Measurements from ENCODE around the gene SERPINH1. TPM values are rescaled to one million over a fixed set of nuclear protein-coding genes. Genes with fewer than 3 reads are reported as not detected.

SERPINH1 gene
- total and polyA plus RNA-seq, 2 of the 13 experiments (the other 11 are each of a cell fraction or from before 2014, with no cell fraction given) = 83.6 to 83.8 TPM

- TF ChIP-seq ZXDC (CRISPR knock-in tag; IDR thresholded peaks at IDR 0.05) = no peak
- TF ChIP-seq YY1 (IDR thresholded peaks at IDR 0.05; ENCODE audit: insufficient read depth, insufficient replicate concordance, low read depth, low read length) = peak; percentile 26
- no peak for TF ChIP-seq ZNF3 (CRISPR knock-in tag; IDR thresholded peaks at IDR 0.05)
- no peak for TF ChIP-seq KIAA2018 (CRISPR knock-in tag; IDR thresholded peaks at IDR 0.05; ENCODE audit: borderline replicate concordance)
- TF ChIP-seq ZBTB26 (CRISPR knock-in tag; IDR thresholded peaks at IDR 0.05; ENCODE audit: borderline replicate concordance) = no peak
- TF ChIP-seq SMC3 (IDR thresholded peaks at IDR 0.05; ENCODE audit: low read length) = peak; percentile 61
- TF ChIP-seq SKI (IDR thresholded peaks at IDR 0.05; ENCODE audit: partially characterized antibody) = no peak
- TF ChIP-seq HNF4G (IDR thresholded peaks at IDR 0.05; ENCODE audit: borderline replicate concordance, low read depth, low read length) = no peak
- no peak for TF ChIP-seq HNF4G (CRISPR knock-in tag; IDR thresholded peaks at IDR 0.05; ENCODE audit: borderline replicate concordance, low read depth)
- TF ChIP-seq BRD4 (CRISPR knock-in tag; IDR thresholded peaks at IDR 0.05) = no peak
- TF ChIP-seq XRCC5 (optimal IDR thresholded peaks at IDR 0.05; ENCODE audit: low read length) = peak; percentile 46
- no peak for TF ChIP-seq TOE1 (CRISPR knock-in tag; IDR thresholded peaks at IDR 0.05)
- 0 out of 2 replicates have a peak, but pooled peaks have one; percentile 34 for TF ChIP-seq PRDM10 (CRISPR knock-in tag; IDR thresholded peaks at IDR 0.05; ENCODE audit: low read depth)
Measured at GRCh38 chr11:75597636-75598035, 35.6 kb downstream of the SERPINH1 start (continued).

Measured in HepG2 (cell line).